ENCODE results near the gene JAM2. TPM values are rescaled to one million over a fixed set of nuclear protein-coding genes. Genes with fewer than 3 reads are reported as not detected.
A peak's percentile ranks its signal among the peaks of the same experiment; 100 is the strongest.
"Not testable (repeated sequence)": the region's sequence is repeated elsewhere in the genome, so short reads cannot be mapped to it uniquely, and the experiment has no call there.

Gene JAM2, protein sequence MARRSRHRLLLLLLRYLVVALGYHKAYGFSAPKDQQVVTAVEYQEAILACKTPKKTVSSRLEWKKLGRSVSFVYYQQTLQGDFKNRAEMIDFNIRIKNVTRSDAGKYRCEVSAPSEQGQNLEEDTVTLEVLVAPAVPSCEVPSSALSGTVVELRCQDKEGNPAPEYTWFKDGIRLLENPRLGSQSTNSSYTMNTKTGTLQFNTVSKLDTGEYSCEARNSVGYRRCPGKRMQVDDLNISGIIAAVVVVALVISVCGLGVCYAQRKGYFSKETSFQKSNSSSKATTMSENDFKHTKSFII
- 10 to 100 TPM; 10.7 to 12.4 (median 11.5) TPM for polyA plus RNA-seq (ENCODE audit: insufficient read length in 3 of 3)
- long read RNA-seq, donor 1, full-length matches to known transcripts, result 2 of 2 reads
- long read RNA-seq, donor 1, partial matches to known transcripts, result 0 of 2 reads
- long read RNA-seq, donor 1, other reads (novel, unspliced or antisense), result 0 of 2 reads
- long read RNA-seq, donor 2, partial matches to known transcripts, result 0 of 1 reads
- long read RNA-seq, donor 2, other reads (novel, unspliced or antisense), result 0 of 1 reads
- long read RNA-seq, donor 3, partial matches to known transcripts, result 541 of 1,262 reads
- long read RNA-seq, donor 3, other reads (novel, unspliced or antisense), result 721 of 1,262 reads
- long read RNA-seq, donor 4, partial matches to known transcripts, result 150 of 927 reads
- long read RNA-seq, donor 4, other reads (novel, unspliced or antisense), result 777 of 927 reads
- long read RNA-seq, donor 5, partial matches to known transcripts, result 0 of 1 reads
- long read RNA-seq, donor 5, other reads (novel, unspliced or antisense), result 0 of 1 reads
- long read RNA-seq, donor 6, result 0 reads
- long read RNA-seq, donor 7, partial matches to known transcripts, result 8 of 8 reads
- long read RNA-seq, donor 7, other reads (novel, unspliced or antisense), result 0 of 8 reads
- long read RNA-seq, donor 8, full-length matches to known transcripts, result 1 of 1,857 reads
- long read RNA-seq, donor 8, partial matches to known transcripts, result 906 of 1,857 reads
- long read RNA-seq, donor 8, other reads (novel, unspliced or antisense), result 950 of 1,857 reads
- long read RNA-seq, donor 9, partial matches to known transcripts, result 349 of 698 reads
- long read RNA-seq, donor 9, other reads (novel, unspliced or antisense), result 348 of 698 reads
- long read RNA-seq, donor 10, result 0 reads
- long read RNA-seq, donor 11, partial matches to known transcripts, result 240 of 602 reads
- long read RNA-seq, donor 11, other reads (novel, unspliced or antisense), result 361 of 602 reads
- long read RNA-seq, donor 12, partial matches to known transcripts, result 0 of 1 reads
- long read RNA-seq, donor 12, other reads (novel, unspliced or antisense), result 0 of 1 reads
- long read RNA-seq, donor 13, full-length matches to known transcripts, result 1 of 2,273 reads
- long read RNA-seq, donor 13, partial matches to known transcripts, result 1,108 of 2,273 reads
- long read RNA-seq, donor 13, other reads (novel, unspliced or antisense), result 1,164 of 2,273 reads
- long read RNA-seq, donor 14, result 0 reads
- long read RNA-seq, donor 15, result 0 reads
- long read RNA-seq, donor 16, partial matches to known transcripts, result 784 of 1,972 reads
- long read RNA-seq, donor 16, other reads (novel, unspliced or antisense), result 1,188 of 1,972 reads

DNA sequence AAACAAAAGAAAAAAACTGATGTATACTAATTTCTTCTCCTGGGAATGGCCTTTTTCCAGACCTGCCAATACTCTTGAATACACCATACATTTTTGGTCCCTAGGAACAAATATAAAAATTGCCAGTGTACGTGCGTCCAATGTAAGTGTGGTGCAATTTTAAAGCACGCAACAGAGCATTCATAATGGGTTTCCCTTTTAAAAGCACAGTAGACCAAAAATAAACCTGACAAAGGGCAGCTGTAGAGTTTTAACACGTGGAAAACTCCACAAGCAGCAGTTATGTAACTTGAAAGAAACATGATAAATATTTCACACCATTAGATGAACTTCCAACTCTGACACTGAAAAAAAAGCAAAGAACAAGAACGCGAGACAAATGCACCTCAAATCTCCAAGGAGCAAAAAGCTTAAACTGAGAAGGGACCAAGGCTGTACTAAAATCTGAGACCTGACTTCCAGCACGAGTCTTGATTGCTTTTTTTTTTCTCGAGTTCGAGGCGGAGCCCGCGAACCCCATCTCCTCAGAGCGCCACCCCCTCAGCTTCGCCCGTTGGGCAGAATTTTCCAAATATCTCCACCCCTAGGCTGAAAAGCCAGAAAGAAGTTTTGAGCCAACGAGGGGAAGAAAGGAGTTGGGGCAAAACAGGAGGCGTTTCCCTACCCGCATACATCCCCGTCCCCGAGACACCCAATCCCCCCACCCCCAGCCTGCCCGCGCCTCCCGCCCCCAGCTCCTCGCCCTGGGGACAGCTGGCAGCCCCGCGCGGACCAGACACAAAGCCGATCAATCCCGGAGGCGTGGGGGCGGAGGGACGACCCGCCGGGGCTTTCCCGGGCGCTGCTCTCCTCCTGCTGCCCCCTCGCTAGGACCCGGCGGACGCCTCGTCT is at the start of gene JAM2:
Gene JAM2 (plus strand): TSS at position 599 of the 891 bp plus-strand sequence. CDS start 564 bp downstream, outside the sequence.
- DNase-seq (ENCODE audit: extremely low read depth in 1 of 11, low read depth in 9 of 11, low spot score in 4 of 11), result peak in 10 of 11 donors; percentile 18 to 42 (median 26)

DNA sequence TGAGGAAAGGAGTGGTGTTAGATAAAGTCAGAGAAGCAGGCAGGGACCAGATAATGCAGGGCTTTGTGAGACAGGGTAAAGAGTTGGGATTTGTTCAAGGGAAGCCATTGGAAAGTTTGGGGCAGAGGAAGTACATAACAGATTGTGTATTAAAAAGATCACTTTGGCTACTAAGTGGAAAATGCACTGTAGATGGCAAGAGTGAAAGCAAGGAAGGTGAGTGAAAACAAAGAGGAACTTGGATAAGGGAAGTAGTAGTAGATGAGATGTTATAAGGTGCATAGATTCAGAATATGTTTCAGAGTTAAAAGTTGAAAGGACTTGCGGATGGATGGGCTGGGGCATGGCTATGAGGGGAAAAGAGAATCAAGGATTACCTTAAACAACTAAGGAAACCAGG is 49.2 kb upstream of the JAM2 start:
- DNase-seq (ENCODE audit: extremely low read depth in 1 of 11, low read depth in 9 of 11, low spot score in 4 of 11), result no peak

DNA sequence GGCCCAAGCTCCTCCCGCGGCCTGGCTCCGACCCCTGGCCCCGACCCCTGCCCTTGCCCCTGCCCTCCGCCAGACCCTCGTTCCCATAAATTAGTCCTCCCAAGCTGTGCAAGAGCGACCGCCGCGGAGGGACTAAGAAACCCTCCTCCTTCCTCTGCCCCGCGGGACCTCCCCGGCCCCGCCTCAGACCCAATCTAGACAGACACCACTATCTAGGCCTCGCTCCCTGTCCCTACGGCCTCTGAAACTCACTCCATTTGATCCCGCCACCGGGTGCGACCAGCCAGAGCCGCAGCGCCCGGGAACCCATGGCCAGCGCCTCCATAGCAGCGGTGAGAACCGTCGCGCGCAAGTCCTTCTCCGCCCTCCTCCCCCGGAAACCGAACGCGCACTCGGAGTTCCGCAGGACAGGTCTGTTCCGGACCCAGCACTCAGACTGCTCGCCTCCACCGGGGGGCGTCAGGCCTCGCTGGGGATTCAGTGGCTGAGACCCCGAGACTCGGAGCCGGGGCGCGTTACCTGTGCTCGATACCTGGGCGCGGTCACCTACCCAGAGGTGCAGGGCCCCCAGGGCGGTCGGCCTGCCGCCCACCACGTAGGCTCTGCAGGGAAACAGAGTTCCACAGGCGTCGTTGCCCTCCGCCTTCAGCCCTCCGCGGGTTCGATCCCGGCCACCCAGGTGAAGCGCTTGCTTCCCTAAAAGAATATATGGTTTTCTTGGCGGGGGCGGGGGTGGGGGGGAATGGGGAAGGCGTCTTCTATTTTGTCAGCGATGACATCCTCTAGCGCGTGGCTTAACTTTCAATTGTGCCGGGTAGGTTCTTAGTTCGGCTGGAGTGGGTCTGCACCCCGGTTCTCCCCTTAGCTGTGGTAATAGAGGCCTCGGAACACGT is 31.7 kb upstream of the JAM2 start, which contains the start of gene MRPL39:
Gene MRPL39 (minus strand): TSS at position 331 of the 893 bp plus-strand sequence. CDS start 6 bp downstream, at position 325.
- DNase-seq (ENCODE audit: extremely low read depth in 1 of 11, low read depth in 9 of 11, low spot score in 4 of 11), result peak; percentile 75 to 89 (median 83)

DNA sequence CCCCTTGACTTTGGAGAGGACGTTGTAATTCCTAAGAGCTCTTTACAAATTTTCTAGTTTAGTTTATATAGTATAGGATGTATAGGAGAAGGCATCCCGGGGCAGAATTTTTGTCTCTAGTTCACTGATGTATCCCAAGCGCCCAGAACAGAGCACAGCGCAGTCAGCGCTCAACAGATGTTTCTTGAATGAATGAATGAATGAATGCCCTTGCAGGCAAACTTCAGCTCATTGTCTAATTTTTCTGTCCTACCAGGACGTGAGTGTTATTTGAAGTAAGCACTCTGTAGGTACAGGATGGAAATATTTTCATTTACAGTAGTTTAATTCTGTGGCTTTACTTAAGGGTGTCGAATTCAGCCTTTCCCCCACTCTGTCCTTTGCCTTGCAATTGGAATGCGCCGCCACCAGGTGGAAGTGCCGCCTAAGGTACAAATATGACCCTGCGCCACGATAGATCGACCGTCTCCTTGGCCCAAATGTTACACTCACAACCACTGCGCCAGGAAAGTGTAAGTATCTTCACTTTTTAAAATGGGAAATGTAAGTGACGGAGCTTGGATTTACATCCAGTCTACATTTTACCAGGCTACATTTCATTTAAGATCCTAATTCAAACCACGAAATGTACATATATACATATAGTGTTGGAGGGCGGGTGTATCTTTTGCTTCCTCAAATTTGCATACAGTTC is 30.9 kb upstream of the JAM2 start:
- DNase-seq (ENCODE audit: extremely low read depth in 1 of 11, low read depth in 9 of 11, low spot score in 4 of 11), result peak; percentile 61 to 80 (median 71)

DNA sequence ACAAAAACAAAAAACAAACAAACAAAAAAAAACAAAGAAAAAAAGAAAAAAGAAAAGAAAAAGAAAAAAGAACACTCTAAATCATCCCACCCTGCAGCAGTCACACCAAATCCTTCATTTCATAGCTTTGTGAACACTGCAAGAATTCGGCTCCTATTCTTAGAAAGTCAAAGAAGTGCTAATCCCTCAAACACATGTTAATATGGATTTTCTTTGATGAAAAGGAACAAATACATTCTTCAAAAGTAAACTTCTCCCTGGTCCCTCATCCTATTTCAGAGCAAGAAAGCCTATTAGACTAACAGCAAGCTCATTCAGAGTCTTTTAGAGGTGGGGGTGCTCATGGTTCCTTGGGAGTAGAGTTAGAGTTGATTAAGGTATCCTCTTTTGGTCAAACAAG is 24.6 kb upstream of the JAM2 start:
- DNase-seq (ENCODE audit: extremely low read depth in 1 of 11, low read depth in 9 of 11, low spot score in 4 of 11), result no peak

DNA sequence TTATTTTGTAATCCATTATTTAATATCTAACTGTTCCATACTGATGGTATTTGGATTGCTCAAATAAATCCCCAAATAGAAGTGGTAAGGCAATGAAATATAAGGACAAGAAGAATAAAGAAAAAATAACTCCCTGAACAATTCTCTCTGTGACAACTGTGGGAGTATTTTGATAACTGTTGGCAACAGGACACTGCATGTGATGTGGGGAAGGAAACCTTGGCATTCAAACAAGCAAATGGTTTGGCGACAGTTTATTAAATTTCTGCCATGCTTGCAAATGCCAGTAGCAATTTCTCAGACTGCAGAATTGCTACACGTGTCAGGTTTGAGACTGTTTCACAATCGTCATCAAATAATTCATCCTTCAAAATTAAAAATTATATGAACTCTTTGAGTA is 23.2 kb upstream of the JAM2 start:
- DNase-seq (ENCODE audit: extremely low read depth in 1 of 11, low read depth in 9 of 11, low spot score in 4 of 11), result no peak

DNA sequence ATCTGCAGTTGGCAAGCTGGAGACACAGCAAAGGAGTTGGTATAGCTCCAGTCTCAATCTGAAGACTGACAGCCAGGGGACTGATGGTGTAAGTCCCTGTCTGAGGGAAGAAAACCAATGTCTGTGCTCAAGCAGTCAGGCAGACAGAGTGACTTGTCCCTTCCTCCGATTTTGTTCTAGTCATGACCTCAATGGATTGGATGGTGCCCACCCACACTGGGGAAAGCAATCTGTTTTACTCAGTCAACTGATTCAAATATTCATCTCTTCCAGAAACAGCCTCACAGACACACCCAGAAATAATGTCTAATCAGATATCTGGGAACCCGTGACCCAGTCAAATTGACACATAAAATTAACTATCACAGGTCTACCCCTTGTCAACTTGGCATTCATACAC is 19.9 kb upstream of the JAM2 start:
- DNase-seq (ENCODE audit: extremely low read depth in 1 of 11, low read depth in 9 of 11, low spot score in 4 of 11), result no peak

DNA sequence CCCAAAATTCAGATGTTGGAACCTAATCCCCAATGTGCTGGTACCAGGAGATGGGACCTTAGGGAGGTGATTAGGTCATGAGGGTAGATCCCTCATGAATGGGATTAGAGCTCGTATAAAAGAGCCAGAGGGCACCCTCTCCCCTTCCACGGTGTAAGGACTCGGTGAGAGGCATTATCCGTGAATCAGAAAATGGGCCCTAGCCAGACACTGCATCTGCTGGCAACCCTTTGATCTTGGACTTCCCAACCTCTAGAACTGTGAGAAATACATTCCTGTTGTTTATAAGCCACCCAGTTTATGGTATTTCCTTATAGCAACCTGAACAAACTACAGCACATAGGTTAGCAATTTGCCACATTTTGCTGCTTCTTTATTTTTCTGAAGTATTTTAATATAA is 14.5 kb upstream of the JAM2 start:
- DNase-seq (ENCODE audit: extremely low read depth in 1 of 11, low read depth in 9 of 11, low spot score in 4 of 11), result no peak

DNA sequence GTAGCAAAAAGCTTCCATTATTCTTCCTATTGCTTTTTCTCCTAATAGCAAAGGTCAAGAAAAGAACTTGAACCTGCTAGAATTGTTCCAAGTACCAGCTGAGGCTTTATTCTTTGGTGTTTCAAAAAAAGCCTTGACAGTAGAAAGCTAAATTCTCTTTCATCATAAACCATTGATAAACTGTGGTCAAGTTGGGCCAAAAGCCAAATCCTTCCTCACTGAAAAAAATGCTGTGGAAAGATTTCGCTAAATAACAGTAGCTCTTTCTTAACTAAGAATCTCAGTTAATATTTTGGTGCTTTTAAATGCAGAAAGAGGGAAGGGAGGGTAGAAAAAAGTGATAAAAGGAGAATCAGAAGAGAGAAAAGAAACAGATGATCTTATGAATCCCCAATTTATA is 14.0 kb upstream of the JAM2 start:
- DNase-seq (ENCODE audit: extremely low read depth in 1 of 11, low read depth in 9 of 11, low spot score in 4 of 11), result no peak

DNA sequence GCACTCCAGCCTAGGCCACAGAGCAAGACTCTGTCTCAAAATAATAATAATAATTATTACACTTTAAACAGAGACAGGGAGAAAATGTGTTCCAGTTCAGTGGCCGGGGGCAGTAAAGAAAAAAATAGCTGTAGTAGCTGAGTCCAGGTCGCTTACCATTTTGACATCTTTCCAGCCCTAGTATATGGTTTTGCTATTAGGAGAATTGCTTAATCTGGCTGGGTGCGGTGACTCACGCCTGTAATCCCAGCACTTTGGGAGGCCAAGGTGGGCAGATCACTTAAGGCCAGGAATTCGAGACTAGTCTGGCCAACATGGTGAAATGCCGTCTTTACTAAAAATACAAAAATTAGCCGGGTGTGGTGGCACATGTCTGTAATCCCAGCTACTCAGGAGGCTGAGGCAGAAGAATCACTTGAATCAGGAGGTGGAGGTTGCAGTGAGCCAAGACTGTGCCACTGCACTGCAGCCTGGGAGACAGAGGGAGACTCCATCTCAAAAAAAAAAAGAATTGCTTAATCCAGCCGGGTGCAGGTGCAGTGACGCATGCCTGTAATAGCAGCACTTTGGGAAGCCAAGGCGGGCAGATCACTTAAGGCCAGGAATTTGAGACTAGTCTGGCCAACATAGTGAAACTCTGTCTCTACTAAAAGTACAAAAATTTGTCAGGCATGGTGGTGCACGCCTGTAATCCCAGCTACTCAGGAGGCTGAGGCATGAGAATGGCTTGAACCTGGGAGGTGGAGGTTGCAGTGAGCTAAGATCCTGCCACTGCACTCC is 13.1 kb upstream of the JAM2 start:
- not testable (repeated sequence) for DNase-seq (ENCODE audit: extremely low read depth in 1 of 11, low read depth in 9 of 11, low spot score in 4 of 11)

DNA sequence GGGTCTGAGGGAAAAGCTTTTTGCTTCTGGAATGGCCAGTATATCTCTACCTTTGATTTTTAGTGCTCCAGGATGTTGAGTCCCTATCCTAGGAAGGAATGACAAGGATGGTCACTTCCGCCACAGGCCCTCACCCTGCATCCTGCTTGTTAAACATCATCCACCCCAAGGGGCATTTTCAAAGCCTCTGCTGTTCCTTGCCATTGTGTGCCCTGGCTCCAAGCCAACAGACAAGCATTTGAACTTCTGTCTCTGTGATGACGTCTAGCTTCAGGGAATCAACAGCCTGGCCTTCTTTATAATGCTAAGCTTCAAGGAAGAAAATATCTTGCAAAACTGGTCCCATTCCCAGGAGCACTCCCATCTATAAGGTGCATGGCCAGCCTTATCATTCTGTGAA is 12.3 kb upstream of the JAM2 start:
- DNase-seq (ENCODE audit: extremely low read depth in 1 of 11, low read depth in 9 of 11, low spot score in 4 of 11), result peak in 1 of 11 donors; percentile 24

DNA sequence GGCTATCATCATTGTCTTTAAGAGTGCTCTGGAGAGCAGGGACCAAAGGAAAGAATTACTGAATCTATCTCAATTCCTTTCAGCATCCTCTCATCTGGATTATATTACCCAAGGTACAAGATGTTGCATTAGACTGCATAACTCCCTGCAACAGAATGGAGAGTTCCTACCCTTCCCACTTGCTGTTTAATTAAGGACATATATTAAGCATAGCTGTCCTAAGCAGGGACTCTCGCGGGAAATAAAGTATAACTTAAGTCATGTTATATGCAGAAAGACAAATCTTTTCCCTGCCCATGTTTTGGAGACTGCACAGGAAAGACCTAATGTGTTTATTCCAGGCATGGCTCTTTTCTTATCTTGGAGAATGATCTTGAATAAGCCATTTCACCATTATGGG is 6.8 kb upstream of the JAM2 start:
- DNase-seq (ENCODE audit: extremely low read depth in 1 of 11, low read depth in 9 of 11, low spot score in 4 of 11), result no peak

DNA sequence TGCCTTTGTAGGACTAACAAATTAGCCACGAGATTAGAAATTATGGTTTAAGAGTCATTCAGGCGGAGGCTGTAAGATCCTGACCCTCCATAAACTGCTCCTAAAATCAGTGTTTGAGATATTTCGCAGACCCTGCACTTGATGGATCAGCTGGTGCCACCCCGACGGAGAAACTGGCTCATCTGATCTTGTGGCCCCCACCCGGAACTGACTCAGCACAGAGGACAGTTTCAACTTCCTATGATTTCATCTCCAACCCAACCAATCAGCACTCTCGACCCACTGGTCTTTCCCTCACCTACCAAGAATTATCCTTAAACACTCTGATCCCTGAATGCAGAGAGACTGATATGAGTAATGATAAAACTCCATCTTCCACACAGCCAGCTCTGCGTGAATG is 3.7 kb upstream of the JAM2 start:
- no peak for DNase-seq (ENCODE audit: extremely low read depth in 1 of 11, low read depth in 9 of 11, low spot score in 4 of 11)

DNA sequence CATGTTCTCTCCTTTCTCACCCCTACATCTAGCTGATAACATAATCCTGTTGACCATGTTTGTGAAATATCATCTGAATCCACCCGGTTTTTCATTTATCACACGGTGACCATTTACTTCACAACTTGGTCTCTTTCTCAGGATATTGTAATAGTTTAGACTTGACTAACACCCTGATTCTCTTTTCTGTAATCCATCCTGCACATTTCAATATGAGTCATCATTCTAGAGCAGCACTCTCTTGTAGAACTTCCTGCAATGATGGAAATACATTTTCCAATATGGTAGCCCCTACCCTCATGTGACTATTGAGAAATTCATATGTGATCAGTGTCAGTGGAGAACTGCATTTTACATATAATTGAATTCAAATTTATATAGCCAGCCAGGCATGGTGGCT is 2.3 kb upstream of the JAM2 start:
- DNase-seq (ENCODE audit: extremely low read depth in 1 of 11, low read depth in 9 of 11, low spot score in 4 of 11), result no peak
